Thyroid gland (tissue), 4 donors: ENCODE measurements around the gene LRFN2.

Experiments
- POLR2A ChIP-seq, 2 donors: fragments of 450-650 bp; IDR thresholded peaks; one replicate each; pipeline ENCODE4 v1.6.1; 2017; ENCODE audit warnings: antibody characterized with exemption in 2 of 2, mild to moderate bottlenecking in 2 of 2, moderate library complexity in 1 of 2
- TF ChIP-seq, protein P1 (sequence below), 6 experiments: fragments of 200-600 bp in 3 of 6; fragments of 450-650 bp in 3 of 6; sonication (generic) in 3 of 6; IDR thresholded peaks; one replicate each; pipeline ENCODE4 v1.5.1; 2016 to 2019; ENCODE audit warnings: antibody characterized with exemption in 6 of 6, mild to moderate bottlenecking in 2 of 6, inconsistent platforms in 1 of 6, moderate library complexity in 1 of 6

DNA sequence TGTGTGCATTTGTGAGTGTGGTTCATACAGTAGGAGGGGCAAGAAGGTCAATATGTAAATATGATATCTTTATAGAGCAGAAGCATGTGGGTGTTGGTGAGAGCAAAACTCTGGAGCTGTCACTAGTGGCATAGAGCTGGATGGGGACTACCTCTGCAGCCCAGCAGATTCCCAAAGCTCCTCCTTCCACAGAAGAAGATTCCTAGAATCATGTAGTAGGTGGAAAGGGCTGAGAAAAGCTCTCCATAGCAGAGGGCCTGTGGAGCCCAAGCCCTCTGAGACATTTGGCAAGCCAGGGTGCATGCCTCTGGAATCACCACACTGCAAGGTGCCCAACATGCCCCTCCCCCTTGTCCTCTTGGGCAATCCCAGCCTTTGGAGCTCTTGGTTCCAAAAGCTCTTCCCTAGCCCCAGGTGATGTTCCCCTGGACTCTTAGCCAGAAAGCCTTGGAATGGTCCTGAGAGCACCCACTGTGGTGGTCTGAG, 233.2 kb downstream of the LRFN2 start:
- TF ChIP-seq, protein P1, sequence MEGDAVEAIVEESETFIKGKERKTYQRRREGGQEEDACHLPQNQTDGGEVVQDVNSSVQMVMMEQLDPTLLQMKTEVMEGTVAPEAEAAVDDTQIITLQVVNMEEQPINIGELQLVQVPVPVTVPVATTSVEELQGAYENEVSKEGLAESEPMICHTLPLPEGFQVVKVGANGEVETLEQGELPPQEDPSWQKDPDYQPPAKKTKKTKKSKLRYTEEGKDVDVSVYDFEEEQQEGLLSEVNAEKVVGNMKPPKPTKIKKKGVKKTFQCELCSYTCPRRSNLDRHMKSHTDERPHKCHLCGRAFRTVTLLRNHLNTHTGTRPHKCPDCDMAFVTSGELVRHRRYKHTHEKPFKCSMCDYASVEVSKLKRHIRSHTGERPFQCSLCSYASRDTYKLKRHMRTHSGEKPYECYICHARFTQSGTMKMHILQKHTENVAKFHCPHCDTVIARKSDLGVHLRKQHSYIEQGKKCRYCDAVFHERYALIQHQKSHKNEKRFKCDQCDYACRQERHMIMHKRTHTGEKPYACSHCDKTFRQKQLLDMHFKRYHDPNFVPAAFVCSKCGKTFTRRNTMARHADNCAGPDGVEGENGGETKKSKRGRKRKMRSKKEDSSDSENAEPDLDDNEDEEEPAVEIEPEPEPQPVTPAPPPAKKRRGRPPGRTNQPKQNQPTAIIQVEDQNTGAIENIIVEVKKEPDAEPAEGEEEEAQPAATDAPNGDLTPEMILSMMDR (IDR thresholded peaks at IDR 0.05) = no peak
- no peak for TF ChIP-seq POLR2A (IDR thresholded peaks at IDR 0.05)
